ENCODE data around the gene SNX9. TPM values are rescaled to one million over a fixed set of nuclear protein-coding genes. Genes with fewer than 3 reads are reported as not detected.

SNX9 gene
- total RNA-seq, 1 experiment from 2014 or later: 27.4 TPM

DNA sequence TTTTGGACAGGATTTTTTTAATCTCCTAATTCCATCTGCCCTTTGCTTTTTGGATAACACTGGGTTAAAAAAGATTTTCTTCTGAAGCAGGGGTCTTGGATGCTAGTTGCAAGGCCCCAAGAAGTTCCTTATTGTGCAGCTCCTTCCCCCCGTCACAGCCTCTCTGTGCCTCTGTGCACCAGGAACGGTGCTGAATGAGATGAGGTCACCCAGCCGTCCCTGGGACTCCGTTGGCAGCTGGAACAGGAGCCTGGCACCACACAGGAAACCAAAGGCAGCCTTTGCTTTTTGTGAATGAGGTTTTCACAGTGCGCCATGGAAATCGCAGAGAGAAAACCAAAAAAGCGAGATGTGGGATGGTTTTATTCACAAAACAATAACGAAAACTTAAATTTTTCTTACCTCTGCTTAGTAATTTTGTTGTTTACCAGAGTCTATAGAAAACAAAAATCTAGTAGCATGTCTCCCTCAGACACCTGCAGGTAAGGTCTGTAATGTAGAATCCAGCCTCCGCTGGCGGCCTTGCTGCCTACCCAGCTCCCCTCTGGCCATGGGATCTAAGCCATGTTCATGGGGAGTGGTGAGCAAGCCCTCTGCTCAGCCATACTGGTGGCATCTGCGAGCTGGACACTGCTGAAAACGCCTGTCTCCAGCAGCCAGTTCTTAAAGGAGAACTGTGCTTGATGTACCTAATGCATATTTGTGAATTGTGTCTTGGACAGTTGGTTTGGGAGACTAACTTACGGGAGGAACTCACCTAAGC is 118.2 kb downstream of the SNX9 start:
- TF ChIP-seq, protein P1, sequence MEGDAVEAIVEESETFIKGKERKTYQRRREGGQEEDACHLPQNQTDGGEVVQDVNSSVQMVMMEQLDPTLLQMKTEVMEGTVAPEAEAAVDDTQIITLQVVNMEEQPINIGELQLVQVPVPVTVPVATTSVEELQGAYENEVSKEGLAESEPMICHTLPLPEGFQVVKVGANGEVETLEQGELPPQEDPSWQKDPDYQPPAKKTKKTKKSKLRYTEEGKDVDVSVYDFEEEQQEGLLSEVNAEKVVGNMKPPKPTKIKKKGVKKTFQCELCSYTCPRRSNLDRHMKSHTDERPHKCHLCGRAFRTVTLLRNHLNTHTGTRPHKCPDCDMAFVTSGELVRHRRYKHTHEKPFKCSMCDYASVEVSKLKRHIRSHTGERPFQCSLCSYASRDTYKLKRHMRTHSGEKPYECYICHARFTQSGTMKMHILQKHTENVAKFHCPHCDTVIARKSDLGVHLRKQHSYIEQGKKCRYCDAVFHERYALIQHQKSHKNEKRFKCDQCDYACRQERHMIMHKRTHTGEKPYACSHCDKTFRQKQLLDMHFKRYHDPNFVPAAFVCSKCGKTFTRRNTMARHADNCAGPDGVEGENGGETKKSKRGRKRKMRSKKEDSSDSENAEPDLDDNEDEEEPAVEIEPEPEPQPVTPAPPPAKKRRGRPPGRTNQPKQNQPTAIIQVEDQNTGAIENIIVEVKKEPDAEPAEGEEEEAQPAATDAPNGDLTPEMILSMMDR (IDR thresholded peaks at IDR 0.05; ENCODE audit: insufficient read depth in 1 of 2, low read depth in 1 of 2, low read length in 1 of 2, severe bottlenecking in 1 of 2, unreplicated experiment in 1 of 2): no peak
- POLR2A ChIA-PET: no interaction called here
- DNase-seq: no peak
- no TSS peak for BruUV-seq (replicated peaks)
- Histone ChIP-seq H3K4me3 (ENCODE audit: low read depth, low read length) (no peak overlapping the region), H3K27me3 (replicated peaks; ENCODE audit: control insufficient read depth, insufficient read depth, low read length) (no peaks in the 10 kb centered on the region), H3K36me3 (ENCODE audit: control insufficient read depth, insufficient read depth, low read length) (peaks cover 2% of the 10 kb centered on the region; the same call in 1 of the 2 replicates), H3K9me3 (no peaks in the 10 kb centered on the region), H3K4me1 (peaks cover 6% of the 10 kb centered on the region; the same call in 1 of the 2 replicates)
- peaks cover 68% of the 10 kb centered on the region for H3K36me3 Mint-ChIP-seq (ENCODE audit: insufficient read depth, unreplicated experiment)
- CTCF ChIA-PET: no interaction called here
- intact Hi-C loops (cut with micrococcal nuclease; ENCODE audit: unreplicated experiment): no loop called here
- no peak overlapping the region for H3K4me3 Mint-ChIP-seq (ENCODE audit: unreplicated experiment)
- H3K9me3 Mint-ChIP-seq (ENCODE audit: unreplicated experiment): no peaks in the 10 kb centered on the region
- no peaks in the 10 kb centered on the region for H3K4me1 Mint-ChIP-seq (ENCODE audit: low read depth, unreplicated experiment)
- H3K27ac Mint-ChIP-seq (ENCODE audit: unreplicated experiment): no peak overlapping the region
- H3K27me3 Mint-ChIP-seq (ENCODE audit: insufficient read depth, unreplicated experiment): no peaks in the 10 kb centered on the region

DNA sequence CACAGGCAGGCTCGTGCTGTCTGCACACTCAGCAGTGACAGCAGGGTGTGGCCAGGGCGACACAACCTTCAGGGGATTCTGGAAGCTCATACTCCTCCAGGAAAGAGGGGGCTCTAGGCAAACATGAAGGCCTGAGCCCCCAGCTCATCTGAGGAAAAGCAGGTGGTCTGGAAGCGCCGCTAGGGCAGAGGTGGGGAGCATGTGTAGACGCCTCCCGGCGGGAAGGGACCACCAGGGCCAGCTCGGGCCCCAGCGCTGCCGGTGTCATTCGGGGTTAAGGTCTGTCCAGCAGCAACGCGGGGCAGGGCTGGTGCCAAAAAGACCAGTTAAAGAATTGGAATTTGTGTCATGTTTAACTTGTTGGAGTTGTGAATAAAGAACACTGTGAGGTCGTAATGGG is 119.3 kb downstream of the SNX9 start:
- BruUV-seq (replicated peaks): no TSS peak
- H3K27ac Mint-ChIP-seq (ENCODE audit: unreplicated experiment): peak overlapping the region; percentile 79

DNA sequence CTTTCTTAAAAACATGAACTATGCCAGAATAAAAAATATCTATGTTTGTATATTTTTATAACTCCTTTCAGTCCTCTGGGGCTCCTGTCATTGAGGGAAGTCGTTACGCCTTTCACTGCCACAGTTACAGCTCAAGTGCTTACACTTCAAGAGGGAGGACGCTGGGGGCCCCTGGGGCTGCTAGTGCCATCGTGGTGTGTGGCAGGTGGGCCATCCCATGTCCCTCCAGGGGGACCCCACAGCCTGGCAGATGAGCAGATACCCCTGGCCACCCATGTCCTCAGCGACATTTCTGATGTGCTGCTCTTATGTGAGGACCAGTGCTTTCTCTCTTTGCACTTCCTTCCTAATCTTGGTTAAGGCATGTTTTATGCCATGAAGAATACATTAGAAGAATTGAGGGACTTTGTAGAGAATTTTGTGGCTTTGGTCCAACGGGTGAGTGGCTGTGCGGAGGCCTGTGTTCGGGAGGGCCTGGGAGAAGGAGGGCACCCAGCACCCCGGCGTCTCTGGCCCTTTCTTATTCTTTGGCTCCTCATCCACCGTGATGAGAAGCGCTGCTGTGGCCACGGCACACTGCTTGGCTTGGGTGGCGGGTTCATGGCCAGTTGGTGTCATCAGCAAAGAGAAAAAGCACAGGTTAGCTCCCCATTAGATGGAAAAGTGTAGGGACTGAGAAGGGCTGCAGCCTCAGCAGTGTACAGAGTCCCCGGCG is 120.4 kb downstream of the SNX9 start:
- no peaks in the 10 kb centered on the region for H3K27me3 Mint-ChIP-seq (ENCODE audit: insufficient read depth, unreplicated experiment)
- no peaks in the 10 kb centered on the region for H3K9me3 Mint-ChIP-seq (ENCODE audit: unreplicated experiment)
- Histone ChIP-seq H3K27me3 (replicated peaks; ENCODE audit: control insufficient read depth, insufficient read depth, low read length) (no peaks in the 10 kb centered on the region), H3K4me1 (peaks cover 6% of the 10 kb centered on the region; the same call in 1 of the 2 replicates), H3K36me3 (ENCODE audit: control insufficient read depth, insufficient read depth, low read length) (peaks cover 2% of the 10 kb centered on the region; the same call in 1 of the 2 replicates), H3K9me3 (no peaks in the 10 kb centered on the region), H3K4me3 (ENCODE audit: low read depth, low read length) (no peak overlapping the region)
- H3K4me3 Mint-ChIP-seq (ENCODE audit: unreplicated experiment): no peak overlapping the region
- H3K27ac Mint-ChIP-seq (ENCODE audit: unreplicated experiment): no peak overlapping the region
- DNase-seq: no peak
- H3K36me3 Mint-ChIP-seq (ENCODE audit: insufficient read depth, unreplicated experiment): peaks cover 62% of the 10 kb centered on the region
- BruUV-seq (replicated peaks): no TSS peak
- TF ChIP-seq, protein P1 (IDR thresholded peaks at IDR 0.05; ENCODE audit: insufficient read depth in 1 of 2, low read depth in 1 of 2, low read length in 1 of 2, severe bottlenecking in 1 of 2, unreplicated experiment in 1 of 2): no peak
- H3K4me1 Mint-ChIP-seq (ENCODE audit: low read depth, unreplicated experiment): no peaks in the 10 kb centered on the region
- POLR2A ChIA-PET: no interaction called here
- intact Hi-C loops (cut with micrococcal nuclease; ENCODE audit: unreplicated experiment): no loop called here
- CTCF ChIA-PET: interaction anchor here (0.6 kb wide), 1 partner anchor 50 kb away, joined by 6 read pairs; no protein-coding TSS in a partner anchor

More for the DNA sequence above, 119.3 kb downstream of the SNX9 start:
- TF ChIP-seq, protein P1 (IDR thresholded peaks at IDR 0.05; ENCODE audit: insufficient read depth in 1 of 2, low read depth in 1 of 2, low read length in 1 of 2, severe bottlenecking in 1 of 2, unreplicated experiment in 1 of 2): no peak
- ChIA-PET POLR2A (no interaction called here), CTCF (no interaction called here)
- Histone ChIP-seq H3K9me3 (no peaks in the 10 kb centered on the region), H3K4me3 (ENCODE audit: low read depth, low read length) (no peak overlapping the region), H3K36me3 (ENCODE audit: control insufficient read depth, insufficient read depth, low read length) (peaks cover 2% of the 10 kb centered on the region; the same call in 1 of the 2 replicates), H3K27me3 (replicated peaks; ENCODE audit: control insufficient read depth, insufficient read depth, low read length) (no peaks in the 10 kb centered on the region), H3K4me1 (peaks cover 6% of the 10 kb centered on the region; the same call in 1 of the 2 replicates)
- intact Hi-C loops (cut with micrococcal nuclease; ENCODE audit: unreplicated experiment): no loop called here
- Mint-ChIP-seq H3K4me3 (ENCODE audit: unreplicated experiment) (no peak overlapping the region), H3K36me3 (ENCODE audit: insufficient read depth, unreplicated experiment) (peaks cover 70% of the 10 kb centered on the region), H3K9me3 (ENCODE audit: unreplicated experiment) (no peaks in the 10 kb centered on the region), H3K4me1 (ENCODE audit: low read depth, unreplicated experiment) (no peaks in the 10 kb centered on the region), H3K27me3 (ENCODE audit: insufficient read depth, unreplicated experiment) (no peaks in the 10 kb centered on the region)
- DNase-seq: no peak

Measured in Caco-2 (cell line).